ENCODE results near the gene DTNBP1.

The DTNBP1 gene

GRCh38 chr6:15623276-15624116, 39.3 kb downstream of the DTNBP1 start:
- DNase-seq = no peak

- DNase-seq = no peak
Measured at GRCh38 chr6:15622045-15622740, 40.6 kb downstream of the DTNBP1 start.

- DNase-seq = no peak
Measured at GRCh38 chr6:15621203-15622044, 41.4 kb downstream of the DTNBP1 start.

- DNase-seq = no peak
Measured at GRCh38 chr6:15620611-15621010, 42.2 kb downstream of the DTNBP1 start.

GRCh38 chr6:15619330-15619729, 43.5 kb downstream of the DTNBP1 start:
- no peak for DNase-seq

- DNase-seq = no peak
Measured at GRCh38 chr6:15618685-15619084, 44.1 kb downstream of the DTNBP1 start.

- no peak for DNase-seq
Measured at GRCh38 chr6:15616261-15616660, 46.6 kb downstream of the DTNBP1 start.

- DNase-seq = no peak
Measured at GRCh38 chr6:15615802-15616201, 47.0 kb downstream of the DTNBP1 start.

GRCh38 chr6:15614277-15614676, 48.6 kb downstream of the DTNBP1 start:
- DNase-seq = no peak

GRCh38 chr6:15608396-15608795, 54.4 kb downstream of the DTNBP1 start:
- DNase-seq = no peak

GRCh38 chr6:15607603-15608002, 55.2 kb downstream of the DTNBP1 start:
- no peak for DNase-seq

GRCh38 chr6:15606347-15606746, 56.5 kb downstream of the DTNBP1 start:
- DNase-seq = no peak

- DNase-seq = no peak
Measured at GRCh38 chr6:15604843-15605242, 58.0 kb downstream of the DTNBP1 start.

- no peak for DNase-seq
Measured at GRCh38 chr6:15602154-15602553, 60.7 kb downstream of the DTNBP1 start.

- DNase-seq = no peak
Measured at GRCh38 chr6:15598273-15598798, 64.5 kb downstream of the DTNBP1 start.

GRCh38 chr6:15596186-15596896, 66.5 kb downstream of the DTNBP1 start:
- DNase-seq = no peak

- DNase-seq = no peak
Measured at GRCh38 chr6:15595461-15596173, 67.2 kb downstream of the DTNBP1 start.

- DNase-seq = no peak
Measured at GRCh38 chr6:15594512-15595259, 68.1 kb downstream of the DTNBP1 start.

GRCh38 chr6:15593798-15594197, 69.0 kb downstream of the DTNBP1 start:
- DNase-seq = no peak

GRCh38 chr6:15592610-15593009, 70.2 kb downstream of the DTNBP1 start:
- DNase-seq = no peak
